OCI-LY1 (cell line): Measurements from ENCODE around the gene CST4.

ENCODE experiments used
- H2AFZ ChIP-seq: fragments of 200-600 bp; sonication (generic), shearing (Covaris generic); 2 replicates; pipeline ENCODE4 v1.6.0; 2014; ENCODE audit warnings: antibody characterized with exemption, mild to moderate bottlenecking, low read length
- H3F3A ChIP-seq: fragments of 200-600 bp; sonication (generic), shearing (Covaris generic); 2 replicates; pipeline ENCODE4 v1.6.0; 2014; ENCODE audit warnings: mild to moderate bottlenecking, antibody characterized with exemption, low read length, moderate library complexity; ENCODE audit not compliant: insufficient read depth
- H3K27ac ChIP-seq: fragments of 200-600 bp; sonication (generic); 2 replicates; pipeline ENCODE4 v1.5.1; 2014; ENCODE audit warnings: low read length, mixed run types, mild to moderate bottlenecking, low read depth; ENCODE audit not compliant: poor library complexity, severe bottlenecking
- H3K27me3 ChIP-seq: fragments of 200-600 bp; sonication (generic); 2 replicates; pipeline ENCODE4 v1.6.0; 2014; ENCODE audit warnings: antibody characterized with exemption, mild to moderate bottlenecking, low read length, moderate library complexity; ENCODE audit not compliant: insufficient read depth
- H3K36me3 ChIP-seq: fragments of 200-600 bp; sonication (generic); 2 replicates; pipeline ENCODE4 v1.6.1; 2014; ENCODE audit warnings: mild to moderate bottlenecking, antibody characterized with exemption, low read length, moderate library complexity, mixed read lengths; ENCODE audit not compliant: insufficient read depth
- H3K4me1 ChIP-seq: fragments of 200-600 bp; sonication (generic); 2 replicates; pipeline ENCODE4 v1.5.1; 2014; ENCODE audit warnings: mild to moderate bottlenecking, low read length, moderate library complexity; ENCODE audit not compliant: insufficient read depth, severe bottlenecking
- H3K4me2 ChIP-seq: fragments of 200-600 bp; sonication (generic), shearing (Covaris generic); 2 replicates; pipeline ENCODE4 v1.6.1; 2014; ENCODE audit warnings: low read length
- H3K4me3 ChIP-seq: fragments of 200-600 bp; sonication (generic); 2 replicates; pipeline ENCODE4 v1.5.1; 2014; ENCODE audit warnings: low read length, low read depth, mild to moderate bottlenecking, mixed read lengths; ENCODE audit not compliant: poor library complexity, severe bottlenecking
- H3K79me2 ChIP-seq: fragments of 200-600 bp; shearing (Covaris generic); 2 replicates; pipeline ENCODE4 v1.6.1; 2016; ENCODE audit warnings: mixed run types, low read length, mixed read lengths; ENCODE audit not compliant: insufficient read depth
- H3K9ac ChIP-seq: fragments of 200-600 bp; sonication (generic), shearing (Covaris generic); 2 replicates; pipeline ENCODE4 v1.6.1; 2014; ENCODE audit warnings: mild to moderate bottlenecking, low read length, mixed read lengths
- H3K9me2 ChIP-seq: fragments of 200-600 bp; sonication (generic), shearing (Covaris generic); 2 replicates; pipeline ENCODE4 v1.6.1; 2014; ENCODE audit warnings: low read depth, mild to moderate bottlenecking, low read length, mixed read lengths
- H3K9me3 ChIP-seq: fragments of 200-600 bp; shearing (Covaris generic); 2 replicates; pipeline ENCODE4 v1.6.1; 2014; ENCODE audit warnings: low read length, mixed read lengths
- H4K20me1 ChIP-seq: fragments of 200-600 bp; sonication (generic), shearing (Covaris generic); 2 replicates; pipeline ENCODE4 v1.6.0; 2016; ENCODE audit warnings: mild to moderate bottlenecking, low read length; ENCODE audit not compliant: insufficient read depth
- EZH2 ChIP-seq: fragments of 200-600 bp; sonication (generic), shearing (Covaris generic); IDR thresholded peaks from 2 replicates; pipeline ENCODE4 v1.8.0; 2017; ENCODE audit warnings: borderline replicate concordance, mixed run types, mild to moderate bottlenecking, antibody characterized with exemption, low read length, moderate library complexity, mixed read lengths
- TF ChIP-seq, protein P1 (sequence below): fragments of 200-600 bp; sonication (generic), shearing (Covaris generic); IDR thresholded peaks from 2 replicates; pipeline ENCODE4 v1.5.1; 2017; ENCODE audit warnings: mild to moderate bottlenecking, antibody characterized with exemption, low read length, moderate library complexity, mixed read lengths

The CST4 gene

DNA sequence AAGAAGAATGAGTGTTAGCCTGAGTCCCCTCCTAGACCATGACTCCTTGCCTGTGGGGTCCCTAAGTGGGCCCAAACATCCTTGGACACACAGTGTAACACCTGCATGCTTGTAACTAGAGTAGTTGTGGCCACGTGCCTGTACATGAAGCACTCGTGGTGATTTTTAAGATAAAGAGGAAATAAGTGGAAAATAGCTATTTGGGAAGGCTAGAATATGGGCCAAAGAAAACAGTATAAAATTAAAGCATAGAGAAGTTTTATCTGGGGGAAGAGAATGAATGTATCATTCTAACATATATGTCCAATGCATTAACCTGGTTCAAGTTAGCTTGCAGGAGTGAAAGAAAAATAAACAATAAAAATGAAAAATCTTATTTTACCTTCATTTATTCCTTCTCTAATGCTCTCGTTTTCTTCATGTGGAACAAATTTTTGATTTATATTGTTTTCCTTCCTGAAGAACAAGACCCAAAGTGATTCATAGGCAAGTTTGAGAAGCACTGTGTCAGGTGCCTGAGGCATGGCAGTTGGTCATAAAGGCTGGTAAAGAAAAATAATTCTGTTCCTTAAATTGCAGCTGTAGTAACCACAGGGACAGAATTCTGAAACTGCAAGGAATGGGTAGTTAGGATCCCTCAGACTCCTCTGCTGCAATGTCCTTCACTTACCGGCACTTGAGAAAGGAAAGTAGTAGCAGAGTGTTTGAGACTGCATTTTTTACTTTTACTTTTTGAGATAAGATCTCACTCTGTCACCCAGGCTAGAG is 42.5 kb downstream of the CST4 start:
- no peak overlapping the region for H3K9ac ChIP-seq
- H2AFZ ChIP-seq = no peak overlapping the region
- H3K79me2 ChIP-seq = no peaks in the 10 kb centered on the region
- no peaks in the 10 kb centered on the region for H3K9me2 ChIP-seq
- H3K27me3 ChIP-seq = no peaks in the 10 kb centered on the region
- H3K4me2 ChIP-seq = no peak overlapping the region
- no peak overlapping the region for H3K27ac ChIP-seq
- no peaks in the 10 kb centered on the region for H3K9me3 ChIP-seq
- no peak for TF ChIP-seq EZH2
- TF ChIP-seq, protein P1, sequence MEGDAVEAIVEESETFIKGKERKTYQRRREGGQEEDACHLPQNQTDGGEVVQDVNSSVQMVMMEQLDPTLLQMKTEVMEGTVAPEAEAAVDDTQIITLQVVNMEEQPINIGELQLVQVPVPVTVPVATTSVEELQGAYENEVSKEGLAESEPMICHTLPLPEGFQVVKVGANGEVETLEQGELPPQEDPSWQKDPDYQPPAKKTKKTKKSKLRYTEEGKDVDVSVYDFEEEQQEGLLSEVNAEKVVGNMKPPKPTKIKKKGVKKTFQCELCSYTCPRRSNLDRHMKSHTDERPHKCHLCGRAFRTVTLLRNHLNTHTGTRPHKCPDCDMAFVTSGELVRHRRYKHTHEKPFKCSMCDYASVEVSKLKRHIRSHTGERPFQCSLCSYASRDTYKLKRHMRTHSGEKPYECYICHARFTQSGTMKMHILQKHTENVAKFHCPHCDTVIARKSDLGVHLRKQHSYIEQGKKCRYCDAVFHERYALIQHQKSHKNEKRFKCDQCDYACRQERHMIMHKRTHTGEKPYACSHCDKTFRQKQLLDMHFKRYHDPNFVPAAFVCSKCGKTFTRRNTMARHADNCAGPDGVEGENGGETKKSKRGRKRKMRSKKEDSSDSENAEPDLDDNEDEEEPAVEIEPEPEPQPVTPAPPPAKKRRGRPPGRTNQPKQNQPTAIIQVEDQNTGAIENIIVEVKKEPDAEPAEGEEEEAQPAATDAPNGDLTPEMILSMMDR = no peak
- no peaks in the 10 kb centered on the region for H4K20me1 ChIP-seq
- H3K36me3 ChIP-seq = no peaks in the 10 kb centered on the region
- no peaks in the 10 kb centered on the region for H3K4me1 ChIP-seq
- H3F3A ChIP-seq = no peaks in the 10 kb centered on the region
- H3K4me3 ChIP-seq = no peak overlapping the region

DNA sequence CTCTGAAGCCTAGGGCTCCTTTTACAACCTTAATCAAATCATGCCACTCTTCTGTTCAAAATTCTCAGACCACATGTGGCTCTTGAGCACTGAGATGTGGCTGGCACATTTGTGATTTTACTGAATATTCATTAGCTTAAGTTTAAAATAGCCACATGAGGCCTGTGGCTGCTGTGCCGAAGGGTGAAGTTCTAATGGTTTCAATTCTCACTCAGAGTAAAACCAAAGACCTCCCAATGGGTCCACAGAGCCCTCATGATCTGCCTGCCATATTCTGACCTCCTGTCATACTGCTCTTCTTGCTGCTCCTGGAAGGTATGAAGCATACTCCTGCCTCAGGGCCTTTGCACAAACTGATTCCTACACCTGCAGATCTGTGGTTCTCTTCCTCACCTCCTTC is 43.3 kb downstream of the CST4 start:
- Histone ChIP-seq H3F3A (no peaks in the 10 kb centered on the region), H3K9me2 (no peaks in the 10 kb centered on the region), H3K9ac (no peak overlapping the region), H4K20me1 (no peaks in the 10 kb centered on the region), H3K4me3 (no peak overlapping the region), H3K27me3 (no peaks in the 10 kb centered on the region), H3K9me3 (no peaks in the 10 kb centered on the region), H3K27ac (no peak overlapping the region), H3K36me3 (no peaks in the 10 kb centered on the region), H3K79me2 (no peaks in the 10 kb centered on the region), H3K4me2 (no peak overlapping the region), H3K4me1 (no peaks in the 10 kb centered on the region), H2AFZ (no peak overlapping the region)
- TF ChIP-seq, protein P1 = no peak
- no peak for TF ChIP-seq EZH2

DNA sequence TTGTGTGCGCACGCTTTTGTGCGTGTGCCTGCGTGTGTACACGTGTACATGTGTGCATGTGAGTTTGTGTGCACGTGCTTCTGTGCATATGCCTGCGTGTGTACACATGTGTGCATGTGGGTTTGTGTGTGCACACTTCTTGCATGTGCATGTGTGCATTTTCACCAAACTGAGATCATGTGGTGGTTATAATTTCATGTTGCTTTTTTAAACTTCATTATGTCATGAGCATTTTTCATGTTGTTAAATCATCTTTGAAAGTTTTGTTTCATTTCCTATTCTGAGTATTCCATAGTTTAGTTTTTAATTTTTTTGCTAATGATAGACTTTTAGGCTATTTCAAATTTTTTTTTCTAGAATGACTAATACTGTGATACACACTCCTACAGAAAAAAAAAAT is 44.7 kb downstream of the CST4 start:
- no peaks in the 10 kb centered on the region for H3K27me3 ChIP-seq
- H2AFZ ChIP-seq = no peak overlapping the region
- H3K4me1 ChIP-seq = no peaks in the 10 kb centered on the region
- H3K9me2 ChIP-seq = no peaks in the 10 kb centered on the region
- no peaks in the 10 kb centered on the region for H3K79me2 ChIP-seq
- no peak overlapping the region for H3K4me3 ChIP-seq
- H3F3A ChIP-seq = no peaks in the 10 kb centered on the region
- H3K9ac ChIP-seq = no peak overlapping the region
- H3K36me3 ChIP-seq = no peaks in the 10 kb centered on the region
- H4K20me1 ChIP-seq = no peaks in the 10 kb centered on the region
- TF ChIP-seq EZH2 = no peak
- TF ChIP-seq, protein P1 = no peak
- H3K27ac ChIP-seq = no peak overlapping the region
- H3K9me3 ChIP-seq = no peaks in the 10 kb centered on the region
- no peak overlapping the region for H3K4me2 ChIP-seq
